K562 (cell line): Measurements from ENCODE around the gene SRPK1. TPM values are rescaled to one million over a fixed set of nuclear protein-coding genes. Genes with fewer than 3 reads are reported as not detected.

Source experiments
- ATAC-seq: fragments of 200-7000 bp; cut with Tn5 transposase; 3 replicates; pipeline ENCODE4 v1.9.1; 2020; ENCODE audit warnings: moderate library complexity
- BruUV-seq: library from RNA; stranded (reverse); fragments of 400-500 nt; replicated peaks from 2 replicates; lab custom pipeline; 2021; lab: Mats Ljungman, UMichigan
- CTCF ChIA-PET: fragments of 300-600 bp; formaldehyde crosslinking; extraction: SDS; loops from one replicate; lab custom pipeline; 2021; ENCODE audit warnings: low intra/inter-chr PET ratio; lab: Yijun Ruan, JAX
- POLR2A ChIA-PET: fragments of 300-600, 350-650 bp; sonication (Branson Sonifier 250); formaldehyde crosslinking; extraction: SDS; loops from one replicate; lab custom pipeline; 2021; ENCODE audit warnings: antibody characterized with exemption, inconsistent platforms; lab: Yijun Ruan, JAX
- DNase-seq, 4 experiments: peaks; one replicate each; pipeline versions ENCODE4 v3.0.0 to v3.0.0-alpha.2; 2011 to 2018; ENCODE audit warnings: low spot score in 3 of 4, mixed read lengths in 3 of 4; ENCODE audit errors: extremely low read depth in 1 of 4
- FAIRE-seq: peaks from 2 replicates; lab custom pipeline; 2011; peaks lifted over from hg19 to GRCh38; lab: Jason Lieb, UNC
- H2AFZ ChIP-seq: 2 replicates; pipeline ENCODE4 v1.6.0; 2011; ENCODE audit warnings: low read depth, low read length, control low read depth, inconsistent platforms
- H3K27ac ChIP-seq: fragments of 200-600 bp; 3 replicates; pipeline ENCODE4 v1.8.0; 2011; ENCODE audit warnings: low read depth, mild to moderate bottlenecking, control low read depth, inconsistent platforms, low read length, moderate library complexity, mixed read lengths; ENCODE audit errors: extremely low read depth
- H3K27me3 ChIP-seq, 2 experiments: fragments of 300-600 bp in 1 of 2; 2 replicates in 1 of 2; 3 replicates in 1 of 2; pipeline versions ENCODE4 v1.6.0 to v1.8.0; 2011; ENCODE audit warnings: inconsistent platforms in 2 of 2, low read length in 2 of 2, mild to moderate bottlenecking in 1 of 2, mixed read lengths in 1 of 2, moderate library complexity in 1 of 2; ENCODE audit not compliant: control insufficient read depth in 2 of 2, insufficient read depth in 2 of 2
- H3K36me3 ChIP-seq: fragments of 300-600 bp; 3 replicates; pipeline ENCODE4 v1.8.0; 2011; ENCODE audit warnings: mild to moderate bottlenecking, low read length, inconsistent platforms; ENCODE audit not compliant: control insufficient read depth, insufficient read depth
- H3K4me1 ChIP-seq, 2 experiments: fragments of 200-600 bp in 1 of 2; replicated peaks in 1 of 2; 2 replicates in 1 of 2; 3 replicates in 1 of 2; pipeline versions ENCODE4 v1.5.1 to v1.8.0; 2011; ENCODE audit warnings: inconsistent platforms in 2 of 2, low read length in 2 of 2, mild to moderate bottlenecking in 1 of 2, mixed read lengths in 1 of 2, moderate library complexity in 1 of 2; ENCODE audit not compliant: control insufficient read depth in 2 of 2, insufficient read depth in 2 of 2
- H3K4me2 ChIP-seq: 2 replicates; pipeline ENCODE4 v1.6.1; 2011; ENCODE audit warnings: low read length, control low read depth, inconsistent platforms, mixed read lengths; ENCODE audit not compliant: insufficient read depth
- H3K4me3 ChIP-seq: fragments of 200-600 bp; sonication (generic), shearing (Covaris generic); 2 replicates; pipeline ENCODE4 v1.5.1; 2016; ENCODE audit warnings: control low read depth, inconsistent platforms
- H3K79me2 ChIP-seq: fragments of 200-600 bp; 3 replicates; pipeline ENCODE4 v1.8.0; 2011; ENCODE audit warnings: low read length, inconsistent platforms; ENCODE audit not compliant: control insufficient read depth, insufficient read depth
- H3K9ac ChIP-seq, 2 experiments: 2 replicates each; pipeline versions ENCODE4 v1.6.0 to v1.6.1; 2011; ENCODE audit warnings: low read depth in 2 of 2, low read length in 2 of 2, control low read depth in 1 of 2, inconsistent platforms in 1 of 2, mild to moderate bottlenecking in 1 of 2, mixed read lengths in 1 of 2; ENCODE audit not compliant: insufficient read depth in 1 of 2
- H3K9me1 ChIP-seq: one replicate; pipeline ENCODE4 v1.6.0; 2011; ENCODE audit warnings: inconsistent platforms, mild to moderate bottlenecking, low read length, moderate library complexity; ENCODE audit not compliant: control insufficient read depth, insufficient read depth
- H3K9me3 ChIP-seq: replicated peaks from 2 replicates; pipeline ENCODE4 v1.5.1; 2011; ENCODE audit warnings: low read depth, low read length, inconsistent platforms; ENCODE audit not compliant: control insufficient read depth, insufficient read depth
- H4K20me1 ChIP-seq: replicated peaks from 2 replicates; pipeline ENCODE4 v1.6.1; 2011; ENCODE audit warnings: low read length, inconsistent platforms, mixed read lengths; ENCODE audit not compliant: control insufficient read depth, insufficient read depth
- CC2D1A ChIP-seq: fragments of 450-650 bp; IDR thresholded peaks from 2 replicates; pipeline ENCODE4 v1.6.1; 2017; ENCODE audit warnings: mild to moderate bottlenecking
- CHD1 ChIP-seq: fragments of 200-600 bp; sonication (generic); IDR thresholded peaks from one replicate; pipeline ENCODE4 v1.6.1; 2012; ENCODE audit warnings: mild to moderate bottlenecking, moderate library complexity, low read length, inconsistent platforms
- KDM2B ChIP-seq: fragments of 250-450 bp; sonication (Bioruptor Pico); IDR thresholded peaks from 2 replicates; pipeline ENCODE4 v1.8.0; 2021; ENCODE audit warnings: mild to moderate bottlenecking, moderate library complexity
- MYBL2 ChIP-seq, 2 experiments: fragments of 450-650 bp in 1 of 2; sonication (generic) in 1 of 2; formaldehyde crosslinking in 1 of 2; IDR thresholded peaks; 2 replicates each; pipeline versions ENCODE4 v1.6.1 to v1.8.1; 2017 to 2022; ENCODE audit warnings: borderline replicate concordance in 1 of 2, inconsistent platforms in 1 of 2, low read depth in 1 of 2, mild to moderate bottlenecking in 1 of 2, missing genetic modification reagents in 1 of 2, moderate library complexity in 1 of 2
- RAD21 ChIP-seq, 2 experiments: fragments of 250-450 bp in 1 of 2; fragments of 450-650 bp in 1 of 2; sonication (Bioruptor Pico) in 1 of 2; formaldehyde crosslinking in 1 of 2; IDR thresholded peaks in 1 of 2; conservative IDR thresholded peaks in 1 of 2; 2 replicates each; pipeline versions ENCODE4 v1.4.0 to v1.8.0; 2020 to 2022; ENCODE audit warnings: mild to moderate bottlenecking in 2 of 2, moderate library complexity in 1 of 2
- RBM34 ChIP-seq: fragments of 200-400 bp; formaldehyde crosslinking; IDR thresholded peaks from 2 replicates; pipeline ENCODE4 v1.6.1; 2018; ENCODE audit warnings: low read length, borderline replicate concordance; ENCODE audit not compliant: insufficient read depth
- SIN3A ChIP-seq, 2 experiments: fragments of 150-350 bp in 1 of 2; IDR thresholded peaks; 2 replicates each; pipeline ENCODE4 v1.6.1; 2011 to 2016; ENCODE audit warnings: borderline replicate concordance in 2 of 2, low read depth in 2 of 2, low read length in 2 of 2, mild to moderate bottlenecking in 2 of 2, moderate library complexity in 2 of 2; ENCODE audit not compliant: control insufficient read depth in 1 of 2
- SIRT6 ChIP-seq: IDR thresholded peaks from one replicate; pipeline ENCODE4 v1.6.1; 2012; ENCODE audit warnings: low read depth, mild to moderate bottlenecking, control low read depth, inconsistent platforms, low read length, moderate library complexity
- SMC3 ChIP-seq: conservative IDR thresholded peaks from 2 replicates; pipeline ENCODE4 v1.6.1; 2011; ENCODE audit warnings: low read depth, low read length, improper control_type of control experiment; ENCODE audit not compliant: insufficient read depth
- SUPT5H ChIP-seq: fragments of 450-650 bp; IDR thresholded peaks from 2 replicates; pipeline ENCODE4 v1.6.1; 2016
- THRAP3 ChIP-seq: fragments of 450-650 bp; IDR thresholded peaks from 2 replicates; pipeline ENCODE4 v1.6.1; 2016; ENCODE audit warnings: mild to moderate bottlenecking, inconsistent platforms, borderline replicate concordance
- ZFP36 ChIP-seq: fragments of 150-350 bp; IDR thresholded peaks from 2 replicates; pipeline ENCODE4 v1.6.1; 2018; ENCODE audit warnings: low read length, low read depth; ENCODE audit not compliant: partially characterized antibody
- ZNF316 ChIP-seq: fragments of 450-650 bp; IDR thresholded peaks from 2 replicates; pipeline ENCODE4 v1.6.1; 2016
- ZNF655 ChIP-seq: fragments of 250-450 bp; sonication (Bioruptor Pico); IDR thresholded peaks from 2 replicates; pipeline ENCODE4 v1.5.0; 2021
- ZNF668 ChIP-seq: fragments of 250-450 bp; sonication (Bioruptor Pico); IDR thresholded peaks from 2 replicates; pipeline ENCODE4 v1.8.0; 2022; ENCODE audit warnings: mild to moderate bottlenecking, inconsistent platforms
- WGBS: fragments of 100-300 bp; shearing (Covaris generic); methylation state at CpG from one replicate; pipeline ENCODE4 v1.1.6; 2016; ENCODE audit warnings: low coverage, mixed read lengths; ENCODE audit not compliant: insufficient coverage; ENCODE audit errors: missing lambda C conversion rate; 5-methylcytosine and 5-hydroxymethylcytosine counted together
- in situ Hi-C: fragments of 300-500 bp; cut with MboI; formaldehyde crosslinking; loops from 4 replicates; pipeline ENCODE4 v1.15.0; 2018; ENCODE audit warnings: inconsistent platforms, mixed read lengths
- intact Hi-C: fragments of 100-400 bp; cut with micrococcal nuclease; formaldehyde crosslinking; loops from 2 replicates; pipeline ENCODE4 v1.14.2; 2022
- polyA plus RNA-seq, 8 experiments: library from polyadenylated mRNA; depleted of rRNA in 4 of 8; stranded (reverse) in 5 of 8; unstranded in 3 of 8; fragments of >200 nt; fragmentation: Nextera tagmentation in 2 of 8; fragmentation: Illumina TruSeq in 1 of 8; extraction: Ambion mirVana in 2 of 8; extraction: Trizol in 1 of 8; gene quantifications; 2 replicates each; pipeline versions ENCODE4 v1.2.1 to v1.2.3, GENCODE V29; 2011 to 2014; ENCODE audit warnings: inconsistent platforms in 1 of 8, missing spikeins in 1 of 8
- total RNA-seq, 7 experiments: library from RNA; depleted of rRNA in 6 of 7; stranded (reverse); fragments of >200 nt in 6 of 7; fragmentation: Illumina TruSeq in 2 of 7; extraction: Trizol in 2 of 7; gene quantifications; 2 replicates each; pipeline versions ENCODE4 v1.2.1 to v1.2.3, GENCODE V29; 2011 to 2021; ENCODE audit warnings: low replicate concordance in 1 of 7

SRPK1 gene
- total and polyA plus RNA-seq, 9 of the 15 experiments (the other 6 are each of a cell fraction or from before 2014, with no cell fraction given): 99.6 to 185 (median 159) TPM

GRCh38 chr6:35955970-35956369, 35.1 kb upstream of the SRPK1 start:
- H3K36me3 ChIP-seq: no peaks in the 10 kb centered on the region
- no peak overlapping the region for H2AFZ ChIP-seq
- ChIA-PET CTCF (interaction anchor here (0.6 to 1.3 kb wide), 2 partner anchors 372 to 1590 kb away, joined by 3 to 4 read pairs; no protein-coding TSS in a partner anchor), POLR2A (interaction anchor here (0.6 to 0.7 kb wide), 2 partner anchors 20 to 177 kb away, joined by 3 read pairs; no protein-coding TSS in a partner anchor)
- no peak overlapping the region for H3K27ac ChIP-seq
- H3K4me3 ChIP-seq: no peak overlapping the region
- FAIRE-seq: peak; percentile 64
- intact Hi-C loops: loop anchor here (5.0 to 10.0 kb wide), 4 partner anchors 141 to 661 kb away; partner anchors contain the start of gene DEF6
- H4K20me1 ChIP-seq: no peaks in the 10 kb centered on the region
- in situ Hi-C loops: no loop called here
- peak in 1 of 4 experiments; percentile 27 for DNase-seq
- no peaks in the 10 kb centered on the region for H3K79me2 ChIP-seq
- H3K4me2 ChIP-seq: no peak overlapping the region
- 4% methylated on average over 4 of the region's 4 CpGs for WGBS
- H3K4me1 ChIP-seq: no peaks in the 10 kb centered on the region
- H3K27me3 ChIP-seq: peaks cover 39 to 40% of the 10 kb centered on the region in 2 experiments
- H3K9me1 ChIP-seq: no peaks in the 10 kb centered on the region
- peak; percentile 74 for ATAC-seq
- H3K9me3 ChIP-seq: no peaks in the 10 kb centered on the region
- no peak overlapping the region for H3K9ac ChIP-seq
- no TSS peak for BruUV-seq
- TF ChIP-seq CHD1 (no peak), ZNF316 (no peak), CC2D1A (0 out of 2 replicates have a peak, but pooled peaks have one; percentile 20), SMC3 (0 out of 2 replicates have a peak, but pooled peaks have one; percentile 6), SIRT6 (no peak), SIN3A (IDR thresholded peaks at IDR 0.05; ENCODE audit: borderline replicate concordance in 2 of 2, control insufficient read depth in 1 of 2, low read depth in 2 of 2, low read length in 2 of 2) (no peak), ZNF655 (no peak), ZNF668 (CRISPR knock-in tag) (no peak), THRAP3 (no peak), KDM2B (CRISPR knock-in tag) (no peak), RAD21 (CRISPR knock-in tag; conservative IDR thresholded peaks at IDR 0.05 in 1 of 2, IDR thresholded peaks at IDR 0.05 in 1 of 2) (peak; percentile 27 to 60; a peak in 3 of 4 replicates), RBM34 (no peak), SUPT5H (no peak), MYBL2 (IDR thresholded peaks at IDR 0.05; ENCODE audit: low read depth) (no peak), MYBL2 (CRISPR knock-in tag; IDR thresholded peaks at IDR 0.05; ENCODE audit: borderline replicate concordance) (no peak), ZFP36 (no peak)
